B cell (primary cell): ENCODE measurements around the gene M6PR. TPM values are rescaled to one million over a fixed set of nuclear protein-coding genes. Genes with fewer than 3 reads are reported as not detected.

ENCODE experiments used
- ATAC-seq: fragments of 200-7000 bp; cut with Tn5 transposase; one replicate; pipeline ENCODE4 v1.10.0; 2021; ENCODE audit warnings: low read depth, mild to moderate bottlenecking, moderate number of reproducible peaks, moderate library complexity
- CTCF ChIA-PET: fragments of 350-600 bp; sonication (Branson Sonifier 250); formaldehyde crosslinking; loops from one replicate; lab custom pipeline; 2021; ENCODE audit warnings: antibody characterized with exemption, inconsistent platforms; lab: Charles Lee
- POLR2A ChIA-PET: fragments of 350-600 bp; sonication (Branson Sonifier 250); formaldehyde crosslinking; loops from one replicate; lab custom pipeline; 2021; ENCODE audit warnings: antibody characterized with exemption; lab: Charles Lee
- DNase-seq: peaks from one replicate; pipeline ENCODE4 v3.0.0; 2013
- H2AFZ ChIP-seq: 2 replicates; pipeline ENCODE4 v1.6.1; 2012; ENCODE audit warnings: mild to moderate bottlenecking, low read depth, low read length; ENCODE audit not compliant: insufficient read depth, poor library complexity, severe bottlenecking
- H3K27ac ChIP-seq, 2 donors: 1 replicate in 1 of 2; 2 replicates in 1 of 2; pipeline ENCODE4 v1.5.1; 2012 to 2013; ENCODE audit warnings: low read length in 2 of 2, mild to moderate bottlenecking in 2 of 2, moderate library complexity in 1 of 2
- H3K27me3 ChIP-seq, 4 experiments: fragments of 200-600 bp in 1 of 4; sonication (generic) in 1 of 4; replicated peaks in 1 of 4; 1 replicate in 2 of 4; 2 replicates in 2 of 4; pipeline versions ENCODE4 v1.6.1 to v1.7.0; 2013 to 2016; ENCODE audit warnings: low read length in 3 of 4, mild to moderate bottlenecking in 2 of 4, mixed read lengths in 1 of 4, moderate library complexity in 1 of 4; ENCODE audit not compliant: insufficient read depth in 4 of 4, control insufficient read depth in 3 of 4; ENCODE audit errors: control extremely low read depth in 1 of 4
- H3K36me3 ChIP-seq, 2 experiments: replicated peaks in 1 of 2; 1 replicate in 1 of 2; 2 replicates in 1 of 2; pipeline versions ENCODE4 v1.6.1 to v1.7.1; 2013; ENCODE audit warnings: low read length in 1 of 2; ENCODE audit not compliant: insufficient read depth in 2 of 2, control insufficient read depth in 1 of 2; ENCODE audit errors: control extremely low read depth in 1 of 2, extremely low read depth in 1 of 2
- H3K4me1 ChIP-seq, 2 donors: fragments of 200-600 bp in 1 of 2; sonication (generic) in 1 of 2; 1 replicate in 1 of 2; 2 replicates in 1 of 2; pipeline versions ENCODE4 v1.5.1 to v1.6.1; 2013 to 2017; ENCODE audit warnings: low read length in 2 of 2; ENCODE audit not compliant: control insufficient read depth in 2 of 2, insufficient read depth in 2 of 2
- H3K4me2 ChIP-seq: replicated peaks from 2 replicates; pipeline ENCODE3; 2012; ENCODE audit warnings: mild to moderate bottlenecking, low read depth, low read length; ENCODE audit not compliant: poor library complexity, severe bottlenecking
- H3K4me3 ChIP-seq, 5 experiments: fragments of 200-600 bp in 1 of 5; sonication (generic) in 1 of 5; 1 replicate in 3 of 5; 2 replicates in 2 of 5; pipeline versions ENCODE4 v1.5.1 to v1.7.0; 2011 to 2016; ENCODE audit warnings: low read length in 4 of 5, mild to moderate bottlenecking in 4 of 5, low read depth in 2 of 5, control low read depth in 1 of 5, moderate library complexity in 1 of 5; ENCODE audit not compliant: insufficient read depth in 1 of 5; ENCODE audit errors: control extremely low read depth in 1 of 5, extremely low read depth in 1 of 5
- H3K79me2 ChIP-seq: fragments of 200-600 bp; sonication (generic); one replicate; pipeline ENCODE4 v1.6.0; 2016; ENCODE audit warnings: low read length; ENCODE audit not compliant: control insufficient read depth, insufficient read depth
- H3K9ac ChIP-seq: fragments of 200-600 bp; sonication (generic); 2 replicates; pipeline ENCODE4 v1.6.1; 2017; ENCODE audit warnings: mild to moderate bottlenecking, low read length, moderate library complexity
- H3K9me3 ChIP-seq, 3 donors: one replicate each; pipeline versions ENCODE4 v1.6.1 to v1.7.1; 2013; ENCODE audit warnings: low read length in 2 of 3; ENCODE audit not compliant: control insufficient read depth in 2 of 3, insufficient read depth in 1 of 3; ENCODE audit errors: control extremely low read depth in 1 of 3
- H4K20me1 ChIP-seq: 2 replicates; pipeline ENCODE4 v1.6.0; 2012; ENCODE audit warnings: mild to moderate bottlenecking, low read length; ENCODE audit not compliant: insufficient read depth, control insufficient read depth, poor library complexity, severe bottlenecking
- H3K27ac Mint-ChIP-seq: one replicate; pipeline ENCODE4 v1.8.0; 2021; ENCODE audit warnings: mixed read lengths
- H3K27me3 Mint-ChIP-seq: one replicate; pipeline ENCODE4 v1.8.0; 2021; ENCODE audit warnings: mixed read lengths
- H3K4me1 Mint-ChIP-seq: one replicate; pipeline ENCODE4 v1.8.0; 2021; ENCODE audit warnings: mixed read lengths
- H3K4me3 Mint-ChIP-seq: one replicate; pipeline ENCODE4 v1.8.0; 2021; ENCODE audit warnings: mixed read lengths
- H3K9me3 Mint-ChIP-seq: one replicate; pipeline ENCODE4 v1.8.0; 2022; ENCODE audit warnings: mixed read lengths; ENCODE audit not compliant: insufficient read depth
- CTCF ChIP-seq: fragments of 200-600 bp; IDR thresholded peaks from one replicate; pipeline ENCODE4 v1.8.0; 2022; ENCODE audit warnings: antibody characterized with exemption, mild to moderate bottlenecking
- EZH2 ChIP-seq: IDR thresholded peaks from 2 replicates; pipeline ENCODE4 v1.6.1; 2012; ENCODE audit warnings: borderline replicate concordance, low read depth, mild to moderate bottlenecking, moderate library complexity, low read length; ENCODE audit not compliant: insufficient read depth, poor library complexity, severe bottlenecking
- WGBS: methylation state at CpG from one replicate; pipeline ENCODE4 v1.1.5; 2013; ENCODE audit warnings: missing lambda C conversion rate; ENCODE audit not compliant: insufficient coverage; 5-methylcytosine and 5-hydroxymethylcytosine counted together
- intact Hi-C: fragments of 100-400 bp; cut with micrococcal nuclease; formaldehyde crosslinking; loops from one replicate; pipeline ENCODE4 v1.10.0; 2022
- polyA plus RNA-seq: library from polyadenylated mRNA; depleted of rRNA; stranded (reverse); fragments of >200 nt; gene quantifications from 2 replicates; pipeline ENCODE4 v1.2.3, GENCODE V29; 2012
- total RNA-seq, 2 donors: library from RNA; stranded (reverse); fragments of 120-200 nt in 1 of 2; gene quantifications; 1 replicate in 1 of 2; 2 replicates in 1 of 2; pipeline versions ENCODE4 v1.2.3 to v1.2.4, GENCODE V29; 2013 to 2022

M6PR gene
- total and polyA plus RNA-seq, 2 donors (not counting 1 experiment from before 2014, with no cell fraction given): 58.8 to 204 TPM

GRCh38 chr12:8970432-8970831, 21.0 kb upstream of the M6PR start:
- Histone ChIP-seq H3K9me3 (peaks cover 4 to 20% (median 17%) of the 10 kb centered on the region in 3 donors), H3K4me2 (no peak overlapping the region), H3K36me3 (no peaks in the 10 kb centered on the region), H3K27me3 (no peaks in the 10 kb centered on the region), H3K4me1 (no peaks in the 10 kb centered on the region), H3K79me2 (no peaks in the 10 kb centered on the region), H4K20me1 (no peaks in the 10 kb centered on the region), H3K9ac (no peak overlapping the region), H3K4me3 (no peak overlapping the region), H3K27ac (no peak overlapping the region), H2AFZ (no peak overlapping the region)
- POLR2A ChIA-PET: no interaction called here
- CTCF ChIA-PET: no interaction called here
- no peak for DNase-seq
- Mint-ChIP-seq H3K4me3 (no peak overlapping the region), H3K27ac (no peak overlapping the region), H3K27me3 (no peaks in the 10 kb centered on the region), H3K4me1 (no peaks in the 10 kb centered on the region), H3K9me3 (peaks cover 3% of the 10 kb centered on the region)
- ATAC-seq: no peak
- intact Hi-C loops: no loop called here
- WGBS: no CpG with 5 or more reads among the region's 1 CpG
- TF ChIP-seq CTCF (no peak), EZH2 (no peak)

DNA sequence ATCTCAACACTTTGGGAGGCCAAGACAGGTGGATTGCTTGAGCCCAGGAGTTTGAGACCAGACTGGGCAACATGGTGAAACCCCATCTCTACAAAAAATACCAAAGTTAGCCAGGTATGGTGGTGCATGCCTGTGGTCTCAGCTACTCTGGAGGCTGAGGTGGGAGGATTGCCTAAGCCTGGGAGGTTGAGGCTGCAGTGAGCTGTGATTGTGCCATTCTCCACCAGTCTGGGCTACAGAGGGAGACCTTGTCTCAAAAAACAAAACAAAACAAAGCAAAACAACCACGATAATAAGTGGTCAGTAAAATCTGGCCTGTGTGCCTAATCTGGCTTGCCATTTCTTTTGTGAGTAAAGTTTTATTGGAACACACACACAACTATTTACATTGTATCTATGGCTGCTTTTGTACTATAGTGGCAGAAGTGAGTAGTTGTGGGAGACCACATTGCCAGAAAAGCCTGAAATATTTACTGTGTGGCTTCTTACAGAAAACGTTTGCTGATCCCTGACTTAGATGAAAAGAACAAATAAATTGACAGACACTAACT, 20.5 kb upstream of the M6PR start:
- H3K9ac ChIP-seq: no peak overlapping the region
- no peaks in the 10 kb centered on the region for H4K20me1 ChIP-seq
- ChIA-PET POLR2A (no interaction called here), CTCF (no interaction called here)
- no peak overlapping the region for H3K4me3 Mint-ChIP-seq
- H3K4me1 Mint-ChIP-seq: no peaks in the 10 kb centered on the region
- WGBS: no CpG with 5 or more reads among the region's 2 CpGs
- no peaks in the 10 kb centered on the region for H3K36me3 ChIP-seq
- no peaks in the 10 kb centered on the region for H3K79me2 ChIP-seq
- H2AFZ ChIP-seq: no peak overlapping the region
- H3K27me3 ChIP-seq: no peaks in the 10 kb centered on the region
- H3K9me3 ChIP-seq: peaks cover 4 to 20% (median 17%) of the 10 kb centered on the region in 3 donors
- no peak overlapping the region for H3K27ac Mint-ChIP-seq
- H3K4me2 ChIP-seq: no peak overlapping the region
- intact Hi-C loops: no loop called here
- TF ChIP-seq EZH2: no peak
- no peak for TF ChIP-seq CTCF
- peaks cover 3% of the 10 kb centered on the region for H3K9me3 Mint-ChIP-seq
- H3K27me3 Mint-ChIP-seq: no peaks in the 10 kb centered on the region
- no peak overlapping the region for H3K27ac ChIP-seq
- ATAC-seq (no peak), DNase-seq (no peak)
- H3K4me1 ChIP-seq: no peaks in the 10 kb centered on the region
- H3K4me3 ChIP-seq: no peak overlapping the region
